IPS DF 6.9 (cell line): ENCODE measurements around the gene KIAA1614.

Experiments
- DNase-seq: peaks from one replicate; pipeline ENCODE4 v3.0.0-alpha.2; 2013; ENCODE audit warnings: low read depth, low spot score
- H3K27ac ChIP-seq: one replicate; pipeline ENCODE4 v1.5.1; 2013; ENCODE audit warnings: low read length, control low read depth
- H3K27me3 ChIP-seq: 2 replicates; pipeline ENCODE4 v1.6.1; 2013; ENCODE audit warnings: mild to moderate bottlenecking, low read length; ENCODE audit not compliant: control insufficient read depth, insufficient read depth
- H3K36me3 ChIP-seq: 2 replicates; pipeline ENCODE4 v1.6.1; 2013; ENCODE audit warnings: low read length; ENCODE audit not compliant: control insufficient read depth, insufficient read depth
- H3K4me1 ChIP-seq: 2 replicates; pipeline ENCODE4 v1.6.1; 2013; ENCODE audit warnings: low read length; ENCODE audit not compliant: control insufficient read depth, insufficient read depth
- H3K4me3 ChIP-seq: 2 replicates; pipeline ENCODE4 v1.5.1; 2013; ENCODE audit warnings: mild to moderate bottlenecking, low read length
- H3K9me3 ChIP-seq: 2 replicates; pipeline ENCODE4 v1.6.1; 2013; ENCODE audit warnings: low read length, inconsistent platforms; ENCODE audit not compliant: control insufficient read depth, insufficient read depth
- WGBS: extraction: QIAGEN DNeasy Blood & Tissue Kit; methylation state at CpG from one replicate; pipeline ENCODE4 v1.1.7; 2013; ENCODE audit warnings: mixed read lengths, missing lambda C conversion rate; ENCODE audit not compliant: insufficient read length, insufficient coverage; 5-methylcytosine and 5-hydroxymethylcytosine counted together

Gene KIAA1614

GRCh38 chr1:180918519-180918918, 5.8 kb downstream of the KIAA1614 start:
- no peak for DNase-seq
- H3K4me3 ChIP-seq, result no peak overlapping the region
- no peaks in the 10 kb centered on the region for H3K9me3 ChIP-seq
- H3K27me3 ChIP-seq, result no peaks in the 10 kb centered on the region
- H3K27ac ChIP-seq, result no peak overlapping the region
- H3K4me1 ChIP-seq, result peaks cover 5% of the 10 kb centered on the region
- H3K36me3 ChIP-seq, result no peaks in the 10 kb centered on the region
- WGBS, result no CpG with 5 or more reads among the region's 10 CpGs

GRCh38 chr1:180919183-180919700, 6.5 kb downstream of the KIAA1614 start:
- no CpG with 5 or more reads among the region's 9 CpGs for WGBS
- DNase-seq, result no peak
- peaks cover 10% of the 10 kb centered on the region for H3K4me1 ChIP-seq

GRCh38 chr1:180920193-180920592, 7.5 kb downstream of the KIAA1614 start:
- WGBS, result no CpG with 5 or more reads among the region's 7 CpGs
- no peak for DNase-seq
- Histone ChIP-seq H3K4me3 (no peak overlapping the region), H3K27me3 (no peaks in the 10 kb centered on the region), H3K9me3 (no peaks in the 10 kb centered on the region), H3K4me1 (peaks cover 13% of the 10 kb centered on the region), H3K27ac (no peak overlapping the region), H3K36me3 (no peaks in the 10 kb centered on the region)

More at GRCh38 chr1:180919183-180919700, 6.5 kb downstream of the KIAA1614 start:
- Histone ChIP-seq H3K4me3 (no peak overlapping the region), H3K27ac (no peak overlapping the region), H3K9me3 (no peaks in the 10 kb centered on the region), H3K27me3 (no peaks in the 10 kb centered on the region), H3K36me3 (no peaks in the 10 kb centered on the region)

GRCh38 chr1:180920702-180921101, 8.0 kb downstream of the KIAA1614 start:
- no peak overlapping the region for H3K27ac ChIP-seq
- peaks cover 16% of the 10 kb centered on the region for H3K4me1 ChIP-seq

GRCh38 chr1:180921386-180921785, 8.7 kb downstream of the KIAA1614 start:
- no CpG with 5 or more reads among the region's 6 CpGs for WGBS
- peaks cover 21% of the 10 kb centered on the region for H3K4me1 ChIP-seq

More at GRCh38 chr1:180920702-180921101, 8.0 kb downstream of the KIAA1614 start:
- WGBS, result no CpG with 5 or more reads among the region's 8 CpGs
- Histone ChIP-seq H3K9me3 (no peaks in the 10 kb centered on the region), H3K4me3 (no peak overlapping the region), H3K27me3 (no peaks in the 10 kb centered on the region), H3K36me3 (no peaks in the 10 kb centered on the region)
- DNase-seq, result no peak

GRCh38 chr1:180921891-180922630, 9.4 kb downstream of the KIAA1614 start:
- Histone ChIP-seq H3K27me3 (no peaks in the 10 kb centered on the region), H3K36me3 (no peaks in the 10 kb centered on the region), H3K9me3 (no peaks in the 10 kb centered on the region), H3K27ac (no peak overlapping the region), H3K4me1 (peaks cover 22% of the 10 kb centered on the region), H3K4me3 (no peak overlapping the region)
- WGBS, result no CpG with 5 or more reads among the region's 21 CpGs
- no peak for DNase-seq

More at GRCh38 chr1:180921386-180921785, 8.7 kb downstream of the KIAA1614 start:
- DNase-seq, result no peak
- H3K9me3 ChIP-seq, result no peaks in the 10 kb centered on the region
- no peak overlapping the region for H3K4me3 ChIP-seq
- no peak overlapping the region for H3K27ac ChIP-seq
- no peaks in the 10 kb centered on the region for H3K27me3 ChIP-seq
- H3K36me3 ChIP-seq, result no peaks in the 10 kb centered on the region

- H3K4me3 ChIP-seq, result no peak overlapping the region
- no peak overlapping the region for H3K27ac ChIP-seq
- peaks cover 22% of the 10 kb centered on the region for H3K4me1 ChIP-seq
These were observed 9.9 kb downstream of the KIAA1614 start for GRCh38 chr1:180922631-180923015.

GRCh38 chr1:180923021-180923841, 10.5 kb downstream of the KIAA1614 start:
- H3K9me3 ChIP-seq, result no peaks in the 10 kb centered on the region
- peak; percentile 97 for DNase-seq
- no peak overlapping the region for H3K27ac ChIP-seq
- H3K4me3 ChIP-seq, result no peak overlapping the region
- no peaks in the 10 kb centered on the region for H3K36me3 ChIP-seq
- no peaks in the 10 kb centered on the region for H3K27me3 ChIP-seq
- H3K4me1 ChIP-seq, result peaks cover 24% of the 10 kb centered on the region
- WGBS, result no CpG with 5 or more reads among the region's 13 CpGs

More at GRCh38 chr1:180922631-180923015, 9.9 kb downstream of the KIAA1614 start:
- DNase-seq, result no peak
- no peaks in the 10 kb centered on the region for H3K27me3 ChIP-seq
- no peaks in the 10 kb centered on the region for H3K36me3 ChIP-seq
- no CpG with 5 or more reads among the region's 8 CpGs for WGBS
- H3K9me3 ChIP-seq, result no peaks in the 10 kb centered on the region

- H3K4me3 ChIP-seq, result no peak overlapping the region
- H3K27ac ChIP-seq, result no peak overlapping the region
- WGBS, result no CpG with 5 or more reads among the region's 4 CpGs
These were observed 11.2 kb downstream of the KIAA1614 start for GRCh38 chr1:180923887-180924286.

GRCh38 chr1:180924939-180925338, 12.2 kb downstream of the KIAA1614 start:
- Histone ChIP-seq H3K27me3 (no peaks in the 10 kb centered on the region), H3K4me1 (peaks cover 25% of the 10 kb centered on the region), H3K9me3 (no peaks in the 10 kb centered on the region), H3K27ac (no peak overlapping the region), H3K4me3 (no peak overlapping the region), H3K36me3 (no peaks in the 10 kb centered on the region)
- WGBS, result no CpG with 5 or more reads among the region's 2 CpGs
- DNase-seq, result no peak

More at GRCh38 chr1:180923887-180924286, 11.2 kb downstream of the KIAA1614 start:
- Histone ChIP-seq H3K36me3 (no peaks in the 10 kb centered on the region), H3K4me1 (peaks cover 25% of the 10 kb centered on the region), H3K9me3 (no peaks in the 10 kb centered on the region), H3K27me3 (no peaks in the 10 kb centered on the region)
- DNase-seq, result no peak
